Fibroblast of skin of right quadriceps (primary cell): Measurements from ENCODE around the gene ATP2B3.

Experiments
- DNase-seq: peaks from one replicate; pipeline ENCODE4 v3.0.0-alpha.2; 2013

ATP2B3 gene

GRCh38 chrX:153576239-153576870 lies 58.9 kb downstream of the ATP2B3 start:
- DNase-seq, result no peak

GRCh38 chrX:153576961-153577360 lies 59.5 kb downstream of the ATP2B3 start:
- DNase-seq, result no peak

- DNase-seq, result no peak
Observed at GRCh38 chrX:153578200-153578835, 60.9 kb downstream of the ATP2B3 start.

DNA sequence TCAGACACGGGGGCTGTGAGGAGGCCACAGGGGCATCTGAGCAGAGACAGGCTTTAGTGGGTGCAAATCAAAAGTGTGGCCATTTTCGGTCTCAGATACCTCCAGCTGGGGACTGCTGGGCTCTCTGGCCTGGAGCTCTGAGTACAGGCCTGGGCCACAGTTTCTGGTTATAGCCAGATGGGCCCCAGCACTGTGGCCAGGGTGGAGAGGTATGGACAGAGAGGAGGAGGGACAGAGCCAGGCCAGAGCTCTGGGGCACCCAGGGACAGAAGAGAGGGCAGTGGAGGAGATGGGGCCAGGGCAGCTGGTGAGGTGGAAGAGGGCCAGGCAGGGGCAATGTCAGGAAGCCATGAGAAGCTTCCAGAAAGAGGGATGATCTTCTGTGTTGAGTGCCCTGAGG lies 61.4 kb downstream of the ATP2B3 start:
- no peak for DNase-seq

DNA sequence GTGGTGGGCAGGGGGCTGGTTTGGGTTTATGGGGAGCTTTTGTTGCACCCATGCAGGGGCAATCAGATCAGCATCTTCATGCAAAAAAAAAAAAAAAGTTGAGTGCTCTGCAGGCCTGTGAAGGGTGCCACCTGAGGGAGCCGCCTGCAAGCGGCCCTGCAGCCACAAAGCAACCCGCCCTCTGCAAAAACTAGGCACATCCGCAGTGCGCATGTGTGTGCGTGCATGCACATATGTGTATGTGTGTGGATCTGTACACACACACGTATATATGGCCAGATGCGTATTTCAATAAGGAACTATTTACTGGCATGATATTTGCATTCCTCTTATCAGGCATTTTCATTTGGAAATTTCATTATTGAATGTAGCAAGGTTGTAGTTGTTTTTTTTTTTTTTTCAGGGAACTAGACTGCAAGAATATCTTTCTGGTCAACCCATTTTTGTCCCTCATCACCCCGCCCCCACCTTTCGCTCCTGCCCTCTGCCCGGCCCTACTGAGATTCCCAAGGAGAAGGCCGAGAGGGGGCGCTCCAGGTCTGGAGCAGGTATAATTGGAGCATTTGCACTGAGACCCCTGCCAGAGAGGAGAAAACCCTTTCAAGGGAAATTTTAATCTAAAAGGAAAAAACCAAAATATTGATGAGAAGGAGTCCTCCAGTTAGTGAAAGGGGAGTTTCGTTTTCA lies 63.4 kb downstream of the ATP2B3 start:
- DNase-seq, result no peak

GRCh38 chrX:153582896-153583295 lies 65.5 kb downstream of the ATP2B3 start:
- peak; percentile 19 for DNase-seq

DNA sequence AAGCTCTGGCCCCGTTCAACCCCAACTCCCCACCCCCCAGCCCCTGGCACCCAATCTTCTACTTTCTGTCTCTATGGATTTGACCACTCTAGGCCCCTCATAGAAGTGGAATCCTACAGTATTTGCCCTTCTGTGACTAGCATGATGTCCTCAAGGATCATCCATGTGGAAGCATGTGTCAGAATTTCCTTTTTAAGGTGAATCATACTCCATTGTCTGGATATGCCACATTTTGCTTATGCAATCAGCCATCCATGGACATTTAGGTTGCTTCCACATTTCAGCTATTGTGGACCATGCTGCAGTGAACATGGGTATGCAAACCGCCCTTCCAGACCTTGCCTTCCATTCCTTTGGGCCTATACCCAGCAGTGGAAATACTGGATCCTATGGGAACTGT lies 66.0 kb downstream of the ATP2B3 start:
- DNase-seq, result no peak

- DNase-seq, result no peak
Observed at GRCh38 chrX:153585827-153586226, 68.4 kb downstream of the ATP2B3 start.

- DNase-seq, result no peak
Observed at GRCh38 chrX:153587342-153587741, 69.9 kb downstream of the ATP2B3 start.

- DNase-seq, result no peak
Observed at GRCh38 chrX:153588021-153588781, 70.8 kb downstream of the ATP2B3 start.

- no peak for DNase-seq
Observed at GRCh38 chrX:153588782-153589446, 71.5 kb downstream of the ATP2B3 start.

DNA sequence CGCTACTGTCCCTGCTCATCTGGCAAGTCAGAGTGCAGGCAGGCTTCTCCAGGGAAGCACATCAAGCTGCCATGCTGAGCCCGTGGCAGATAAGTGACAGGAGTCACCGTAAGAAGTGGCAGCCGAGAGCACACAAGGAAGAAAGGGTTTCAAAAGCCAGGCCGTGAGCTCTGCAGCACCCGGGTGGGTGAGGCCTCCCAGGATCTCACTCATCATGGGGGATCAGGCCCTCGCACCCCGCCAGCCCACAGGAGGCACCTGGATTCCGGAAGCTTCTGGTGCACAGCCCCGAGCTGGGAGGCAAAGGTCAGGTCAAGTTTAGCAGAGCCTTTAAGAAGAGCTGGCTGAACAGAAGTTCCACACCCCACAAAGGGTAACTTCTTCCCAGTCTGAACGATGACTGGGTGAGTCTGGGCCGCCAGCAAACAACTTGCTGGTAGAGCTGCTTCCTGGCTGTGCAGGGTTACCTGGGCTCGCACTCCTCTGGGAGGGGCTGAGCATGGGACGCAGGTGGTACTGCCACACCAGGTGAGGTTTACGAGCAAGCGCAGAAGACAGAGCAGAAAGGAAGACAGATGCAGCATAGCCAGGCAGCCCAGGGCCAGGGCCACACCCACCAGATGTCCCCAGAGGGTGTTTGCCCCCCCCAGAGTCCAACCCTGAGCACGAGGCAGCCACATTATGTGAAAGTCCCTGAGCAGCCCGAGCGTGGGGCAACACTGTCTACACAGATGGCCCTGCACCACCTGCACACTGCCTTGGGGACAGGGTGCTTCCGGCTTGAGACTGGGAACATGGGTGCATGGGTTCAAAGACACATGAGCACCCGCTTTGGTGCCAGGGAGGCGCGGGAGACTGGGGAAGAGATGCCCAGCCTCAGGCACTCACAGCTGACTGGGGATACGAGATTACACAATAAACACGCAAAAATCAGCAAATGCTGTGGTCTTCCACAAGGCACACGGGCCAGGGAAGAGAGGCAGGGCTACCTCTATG lies 73.8 kb downstream of the ATP2B3 start:
- DNase-seq, result no peak

DNA sequence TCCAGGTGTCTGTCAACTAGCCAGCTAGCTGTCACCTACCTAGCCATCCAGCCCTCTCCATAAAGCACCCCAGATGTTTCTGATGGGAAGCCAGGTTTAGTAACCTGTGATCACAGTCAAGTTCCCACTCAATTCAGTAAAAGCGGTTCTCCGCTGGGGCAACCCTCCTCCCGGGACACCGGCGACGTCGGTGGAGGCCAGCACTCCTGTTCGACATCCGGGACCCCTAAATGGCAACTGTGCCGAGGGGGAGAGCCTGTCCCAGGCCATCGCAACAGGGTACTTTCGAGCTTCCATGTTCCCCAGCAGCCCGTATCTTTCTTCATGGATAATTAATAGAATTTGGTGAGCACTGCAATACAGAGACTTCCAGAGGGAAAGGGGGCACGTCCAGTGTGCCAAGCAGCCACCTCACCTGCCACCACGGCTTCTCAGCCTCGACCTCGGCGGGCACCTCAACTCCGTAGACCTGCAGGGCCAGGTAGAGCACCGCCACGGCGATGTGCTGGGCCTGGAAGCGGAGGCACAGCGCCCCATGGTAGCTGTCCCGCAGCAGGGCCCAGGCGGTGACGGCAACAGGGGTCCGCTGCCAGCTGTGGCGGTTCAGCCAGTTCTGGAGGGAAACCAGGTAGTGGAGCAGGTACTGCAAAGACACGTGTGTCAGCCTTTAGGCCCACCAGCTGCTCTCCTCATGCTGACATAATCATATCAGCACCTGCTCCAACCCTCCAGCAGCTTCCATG lies 74.8 kb downstream of the ATP2B3 start:
- no peak for DNase-seq

DNA sequence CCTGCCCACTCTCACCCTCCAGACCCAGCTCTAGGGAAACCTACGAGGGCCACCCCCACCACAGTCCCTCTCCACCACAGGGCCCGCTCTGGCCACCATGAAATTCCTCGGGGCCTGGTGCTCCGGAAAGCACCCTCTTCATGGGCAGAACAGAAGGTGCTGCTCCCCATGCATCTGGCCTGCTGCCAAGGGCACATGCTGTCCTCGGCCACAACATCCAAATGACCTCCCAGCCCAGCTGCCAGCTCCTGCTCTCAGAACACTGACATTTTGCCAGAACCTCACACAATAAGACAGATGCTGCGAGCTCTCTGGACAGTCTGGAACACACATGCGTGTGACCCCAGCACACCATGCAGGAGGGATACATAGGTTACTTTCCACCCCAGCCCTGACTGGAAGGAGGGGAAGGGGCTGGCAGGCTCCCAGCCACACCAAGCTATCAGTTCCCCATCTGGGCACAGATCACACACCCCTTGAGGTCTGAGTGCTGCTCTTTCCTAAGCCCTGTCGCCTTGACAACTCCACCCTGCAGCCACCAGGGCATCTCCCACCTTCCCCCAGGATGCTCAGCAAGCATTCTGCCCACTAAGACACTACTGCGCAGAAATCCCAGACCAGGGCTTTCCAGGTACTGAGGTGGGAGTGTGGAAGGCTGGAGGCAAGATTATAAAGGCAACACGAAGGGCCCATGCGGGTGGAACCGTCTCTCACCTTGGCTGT lies 75.7 kb downstream of the ATP2B3 start:
- no peak for DNase-seq

DNA sequence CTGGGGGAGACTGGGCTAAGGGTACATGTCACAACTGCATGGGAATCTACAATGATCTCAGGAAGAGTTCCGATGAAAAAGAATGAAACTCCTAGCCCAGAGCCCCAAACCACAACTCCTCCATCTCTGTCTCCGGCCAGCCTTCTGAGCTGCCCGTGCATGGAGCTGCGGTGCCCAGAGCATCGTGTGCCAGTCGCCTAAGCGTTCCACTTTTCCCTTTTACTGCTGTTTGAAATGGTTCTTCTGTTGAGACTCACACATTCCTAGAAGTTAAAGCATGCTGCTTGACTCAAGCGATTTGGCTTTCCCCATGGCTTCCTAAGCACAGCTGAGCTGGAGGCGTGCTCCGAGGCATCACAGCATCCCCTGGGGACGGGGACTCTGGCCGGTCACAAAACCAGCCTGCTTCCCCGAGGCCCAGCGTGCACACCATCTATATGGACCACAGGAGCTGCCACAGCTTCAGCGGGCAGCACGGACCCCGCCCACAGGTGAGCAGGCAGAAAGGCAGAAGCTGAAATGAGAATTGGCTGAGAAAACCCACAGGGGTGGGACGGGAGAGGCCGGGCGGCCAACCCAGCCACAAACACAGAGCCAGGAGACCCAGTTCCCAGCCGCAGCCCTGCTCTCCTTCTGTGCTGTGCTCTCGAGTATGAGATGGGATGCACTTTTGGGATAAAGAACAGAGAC lies 76.5 kb downstream of the ATP2B3 start:
- DNase-seq, result no peak

GRCh38 chrX:153595387-153595786 lies 77.9 kb downstream of the ATP2B3 start:
- no peak for DNase-seq

GRCh38 chrX:153595859-153596857 lies 78.7 kb downstream of the ATP2B3 start:
- DNase-seq, result no peak
